H1 (cell line): Measurements from ENCODE around the gene BOLA3. TPM values are rescaled to one million over a fixed set of nuclear protein-coding genes. Genes with fewer than 3 reads are reported as not detected.

ENCODE experiments used
- CTCF ChIA-PET: fragments of 300-600 bp; sonication (Branson Sonifier 250); formaldehyde crosslinking; loops from one replicate; lab custom pipeline; 2021; ENCODE audit not compliant: partially characterized antibody; lab: Charles Lee
- POLR2A ChIA-PET: fragments of 300-600 bp; sonication (Branson Sonifier 250); formaldehyde crosslinking; loops from one replicate; lab custom pipeline; 2021; ENCODE audit warnings: inconsistent platforms; ENCODE audit not compliant: partially characterized antibody; lab: Charles Lee
- DNase-seq, 2 experiments: peaks; one replicate each; pipeline versions ENCODE4 v3.0.0 to v3.0.0-alpha.2; 2010 to 2022; ENCODE audit warnings: low spot score in 2 of 2, low read depth in 1 of 2, mixed read lengths in 1 of 2
- FAIRE-seq: peaks from 2 replicates; lab custom pipeline; 2011; peaks lifted over from hg19 to GRCh38; lab: Jason Lieb, UNC
- H2AFZ ChIP-seq: 2 replicates; pipeline ENCODE4 v1.8.1; 2012; ENCODE audit warnings: low read length, inconsistent platforms
- H2AK5ac ChIP-seq: 2 replicates; pipeline ENCODE4 v1.6.1; 2013; ENCODE audit warnings: low read depth, low read length
- H2BK120ac ChIP-seq: replicated peaks from 2 replicates; pipeline ENCODE3; 2013; ENCODE audit warnings: low read depth, low read length, inconsistent platforms
- H2BK12ac ChIP-seq: 2 replicates; pipeline ENCODE4 v1.6.1; 2013; ENCODE audit warnings: low read depth, low read length
- H2BK15ac ChIP-seq: 2 replicates; pipeline ENCODE4 v1.6.1; 2013; ENCODE audit warnings: low read length
- H2BK20ac ChIP-seq: 2 replicates; pipeline ENCODE4 v1.6.1; 2013; ENCODE audit warnings: low read length
- H2BK5ac ChIP-seq: 2 replicates; pipeline ENCODE4 v1.6.1; 2013; ENCODE audit warnings: low read depth, low read length
- H3K14ac ChIP-seq: 2 replicates; pipeline ENCODE4 v1.6.1; 2013; ENCODE audit warnings: inconsistent platforms; ENCODE audit not compliant: insufficient read length
- H3K18ac ChIP-seq: 2 replicates; pipeline ENCODE4 v1.6.1; 2013; ENCODE audit warnings: low read length; ENCODE audit errors: extremely low read depth
- H3K23ac ChIP-seq: 2 replicates; pipeline ENCODE4 v1.6.1; 2013; ENCODE audit warnings: inconsistent platforms; ENCODE audit not compliant: insufficient read length
- H3K23me2 ChIP-seq: 2 replicates; pipeline ENCODE4 v1.6.1; 2013; ENCODE audit warnings: low read depth, low read length
- H3K27ac ChIP-seq: 2 replicates; pipeline ENCODE4 v1.6.1; 2011; ENCODE audit warnings: low read depth, low read length, inconsistent platforms
- H3K27me3 ChIP-seq, 4 experiments: replicated peaks in 1 of 4; 1 replicate in 1 of 4; 2 replicates in 3 of 4; pipeline versions ENCODE4 v1.6.1 to v1.8.1; 2011 to 2013; ENCODE audit warnings: low read length in 3 of 4, mild to moderate bottlenecking in 3 of 4, inconsistent platforms in 2 of 4, mixed read lengths in 2 of 4, moderate library complexity in 1 of 4; ENCODE audit not compliant: control insufficient read depth in 3 of 4, insufficient read depth in 3 of 4; ENCODE audit errors: extremely low read depth in 1 of 4
- H3K36me3 ChIP-seq, 4 experiments: 2 replicates each; pipeline versions ENCODE4 v1.6.1 to v1.8.1; 2011 to 2013; ENCODE audit warnings: mild to moderate bottlenecking in 4 of 4, low read length in 3 of 4, moderate library complexity in 2 of 4, control low read depth in 1 of 4, inconsistent platforms in 1 of 4; ENCODE audit not compliant: insufficient read depth in 4 of 4, control insufficient read depth in 2 of 4
- H3K4ac ChIP-seq: replicated peaks from 2 replicates; pipeline ENCODE3; 2013; ENCODE audit warnings: low read length, low read depth, mixed read lengths, inconsistent platforms; ENCODE audit not compliant: insufficient read length
- H3K4me1 ChIP-seq, 4 experiments: replicated peaks in 1 of 4; 1 replicate in 1 of 4; 2 replicates in 3 of 4; pipeline versions ENCODE4 v1.6.1 to v1.8.1; 2011 to 2013; ENCODE audit warnings: low read length in 3 of 4, inconsistent platforms in 2 of 4, mixed read lengths in 1 of 4; ENCODE audit not compliant: insufficient read depth in 4 of 4, control insufficient read depth in 3 of 4
- H3K4me2 ChIP-seq, 2 experiments: 2 replicates each; pipeline versions ENCODE4 v1.6.1 to v1.8.1; 2011 to 2013; ENCODE audit warnings: low read depth in 2 of 2, low read length in 2 of 2, control low read depth in 1 of 2, inconsistent platforms in 1 of 2, mild to moderate bottlenecking in 1 of 2; ENCODE audit not compliant: insufficient read depth in 1 of 2
- H3K4me3 ChIP-seq, 4 experiments: fragments of 200-600, 300-600 bp in 1 of 4; sonication (generic), shearing (Covaris generic), sonication (Bioruptor Twin) in 1 of 4; 2 replicates each; pipeline versions ENCODE4 v1.5.1 to v1.8.1; 2011 to 2016; ENCODE audit warnings: low read length in 4 of 4, low read depth in 3 of 4, control low read depth in 2 of 4, inconsistent platforms in 2 of 4, mild to moderate bottlenecking in 2 of 4, mixed read lengths in 1 of 4, moderate library complexity in 1 of 4; ENCODE audit not compliant: insufficient read depth in 2 of 4; ENCODE audit errors: extremely low read depth in 1 of 4
- H3K56ac ChIP-seq: replicated peaks from 2 replicates; pipeline ENCODE3; 2013; ENCODE audit warnings: low read depth, mild to moderate bottlenecking, mixed read lengths, low read length, inconsistent platforms; ENCODE audit not compliant: insufficient read length
- H3K79me1 ChIP-seq: 2 replicates; pipeline ENCODE4 v1.6.1; 2013; ENCODE audit warnings: low read depth, low read length, control low read depth
- H3K79me2 ChIP-seq, 2 experiments: 2 replicates each; pipeline versions ENCODE4 v1.6.1 to v1.8.1; 2012 to 2013; ENCODE audit warnings: low read length in 2 of 2, mild to moderate bottlenecking in 2 of 2, inconsistent platforms in 1 of 2; ENCODE audit not compliant: insufficient read depth in 2 of 2, control insufficient read depth in 1 of 2
- H3K9ac ChIP-seq, 4 experiments: replicated peaks in 1 of 4; 1 replicate in 1 of 4; 2 replicates in 3 of 4; pipeline versions ENCODE4 v1.6.1 to v1.8.1; 2011 to 2013; ENCODE audit warnings: low read depth in 3 of 4, low read length in 3 of 4, control low read depth in 2 of 4, mild to moderate bottlenecking in 2 of 4, moderate library complexity in 2 of 4, inconsistent platforms in 1 of 4; ENCODE audit errors: extremely low read depth in 1 of 4
- H3K9me3 ChIP-seq, 2 experiments: 2 replicates each; pipeline versions ENCODE4 v1.6.1 to v1.8.1; 2012 to 2013; ENCODE audit warnings: mild to moderate bottlenecking in 2 of 2, moderate library complexity in 2 of 2, control low read depth in 1 of 2, inconsistent platforms in 1 of 2, low read depth in 1 of 2, low read length in 1 of 2, mixed read lengths in 1 of 2; ENCODE audit not compliant: insufficient read depth in 2 of 2
- H4K20me1 ChIP-seq, 2 experiments: replicated peaks in 1 of 2; 2 replicates each; pipeline versions ENCODE3 to v1.8.1; 2011 to 2013; ENCODE audit warnings: inconsistent platforms in 2 of 2, low read length in 2 of 2, mild to moderate bottlenecking in 1 of 2; ENCODE audit not compliant: insufficient read depth in 2 of 2, control insufficient read depth in 1 of 2
- H4K5ac ChIP-seq: 2 replicates; pipeline ENCODE4 v1.6.1; 2013; ENCODE audit warnings: low read length, low read depth, mixed read lengths, inconsistent platforms; ENCODE audit not compliant: insufficient read length
- H4K8ac ChIP-seq: 2 replicates; pipeline ENCODE4 v1.8.0; 2013; ENCODE audit warnings: mild to moderate bottlenecking, moderate library complexity, low read length, inconsistent platforms; ENCODE audit not compliant: insufficient read depth; ENCODE audit errors: extremely low read depth
- H4K91ac ChIP-seq: replicated peaks from 2 replicates; pipeline ENCODE3; 2013; ENCODE audit warnings: low read length, mixed read lengths, inconsistent platforms; ENCODE audit not compliant: insufficient read length
- WGBS, 2 experiments: shearing (Covaris generic) in 1 of 2; methylation state at CpG; one replicate each; pipeline versions ENCODE4 v1.1.6 to v1.1.7; 2013 to 2015; ENCODE audit warnings: low lambda C conversion rate in 2 of 2, mixed read lengths in 2 of 2, inconsistent platforms in 1 of 2, low coverage in 1 of 2, missing lambda C conversion rate in 1 of 2; ENCODE audit not compliant: insufficient replicate concordance in 2 of 2, insufficient coverage in 1 of 2, insufficient read length in 1 of 2; ENCODE audit errors: extremely low coverage in 1 of 2, missing lambda C conversion rate in 1 of 2; 5-methylcytosine and 5-hydroxymethylcytosine counted together
- polyA plus RNA-seq, 7 experiments: library from polyadenylated mRNA; depleted of rRNA in 3 of 7; stranded (reverse) in 5 of 7; unstranded in 2 of 7; fragments of >200 nt in 5 of 7; fragments of 200-250 nt in 2 of 7; gene quantifications; 1 replicate in 5 of 7; 2 replicates in 1 of 7; 4 replicates in 1 of 7; pipeline versions ENCODE4 v1.2.1 to v1.2.3, GENCODE V29; 2011 to 2013; ENCODE audit warnings: missing spikeins in 2 of 7, mixed read lengths in 2 of 7
- total RNA-seq: library from RNA; stranded (reverse); fragmentation: NEBNext Ultra II Directional; extraction: Animal tissue kit (Norgen Biotek cat#: 25700); gene quantifications from 2 replicates; pipeline ENCODE4 v1.2.1, GENCODE V29; 2021

The BOLA3 gene
- total and polyA plus RNA-seq, 2 of the 8 experiments (the other 6 are each of a cell fraction or from before 2014, with no cell fraction given): 46.1 to 67.3 TPM

GRCh38 chr2:74191596-74192380, 44.1 kb upstream of the BOLA3 start:
- no peak overlapping the region for H3K56ac ChIP-seq
- no peak overlapping the region; a peak in 1 of 4 replicates for H3K4me2 ChIP-seq
- H3K27me3 ChIP-seq: no peaks in the 10 kb centered on the region
- H2BK120ac ChIP-seq: no peak overlapping the region
- H2BK20ac ChIP-seq: peak overlapping the region; percentile 72; the same call in 1 of the 2 replicates
- no peak overlapping the region for H3K23ac ChIP-seq
- no peak for FAIRE-seq
- H2AFZ ChIP-seq: 0 out of 2 replicates have a peak overlapping the region, but pooled peaks have one; percentile 57
- WGBS, 2 experiments: 64% methylated on average over 6 of the region's 6 CpGs; no CpG with 5 or more reads in 1 of the 2 experiments
- no peak overlapping the region for H3K18ac ChIP-seq
- no peak overlapping the region for H3K14ac ChIP-seq
- no peak overlapping the region for H4K91ac ChIP-seq
- no peaks in the 10 kb centered on the region for H3K79me2 ChIP-seq
- H4K5ac ChIP-seq: no peak overlapping the region
- POLR2A ChIA-PET: interaction anchor here (68.3 to 72.1 kb wide), 2 partner anchors 14 to 17 kb away, joined by 2699 read pairs; partner anchors contain the start of genes BOLA3, MOB1A and MTHFD2
- no peak overlapping the region for H3K9ac ChIP-seq
- H3K4me3 ChIP-seq: no peak overlapping the region
- H2BK12ac ChIP-seq: peak overlapping the region; percentile 10; the same call in 1 of the 2 replicates
- H4K8ac ChIP-seq: no peak overlapping the region
- CTCF ChIA-PET: interaction anchor here (0.6 to 2.0 kb wide), 6 partner anchors 14 to 58 kb away, joined by 3 to 5 read pairs (median 3); partner anchors contain the start of gene MOB1A
- H3K9me3 ChIP-seq: no peaks in the 10 kb centered on the region
- H2AK5ac ChIP-seq: no peak overlapping the region; the same call in 1 of the 2 replicates
- DNase-seq: no peak
- H3K79me1 ChIP-seq: no peaks in the 10 kb centered on the region
- no peaks in the 10 kb centered on the region for H3K36me3 ChIP-seq
- H4K20me1 ChIP-seq: no peaks in the 10 kb centered on the region
- no peaks in the 10 kb centered on the region for H3K23me2 ChIP-seq
- H3K27ac ChIP-seq: no peak overlapping the region
- H3K4me1 ChIP-seq: peaks cover 2 to 13% (median 3%) of the 10 kb centered on the region in 4 experiments
- peak overlapping the region; percentile 57; the same call in 1 of the 2 replicates for H2BK5ac ChIP-seq
- H3K4ac ChIP-seq: no peak overlapping the region
- no peak overlapping the region for H2BK15ac ChIP-seq
